NCI-H146 treated with DMSO at 0.1 percent for 48 hours (cell line): ENCODE results near the gene TMPRSS11B.
"Not testable (repeated sequence)": the region's sequence is repeated elsewhere in the genome, so short reads cannot be mapped to it uniquely, and the experiment has no call there.

Experiments
- DNase-seq: peaks from one replicate; lab custom pipeline; 2025; ENCODE audit not compliant: unreplicated experiment; lab: John Stamatoyannopoulos, UW

The TMPRSS11B gene, protein sequence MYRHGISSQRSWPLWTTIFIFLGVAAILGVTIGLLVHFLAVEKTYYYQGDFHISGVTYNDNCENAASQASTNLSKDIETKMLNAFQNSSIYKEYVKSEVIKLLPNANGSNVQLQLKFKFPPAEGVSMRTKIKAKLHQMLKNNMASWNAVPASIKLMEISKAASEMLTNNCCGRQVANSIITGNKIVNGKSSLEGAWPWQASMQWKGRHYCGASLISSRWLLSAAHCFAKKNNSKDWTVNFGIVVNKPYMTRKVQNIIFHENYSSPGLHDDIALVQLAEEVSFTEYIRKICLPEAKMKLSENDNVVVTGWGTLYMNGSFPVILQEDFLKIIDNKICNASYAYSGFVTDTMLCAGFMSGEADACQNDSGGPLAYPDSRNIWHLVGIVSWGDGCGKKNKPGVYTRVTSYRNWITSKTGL

DNA sequence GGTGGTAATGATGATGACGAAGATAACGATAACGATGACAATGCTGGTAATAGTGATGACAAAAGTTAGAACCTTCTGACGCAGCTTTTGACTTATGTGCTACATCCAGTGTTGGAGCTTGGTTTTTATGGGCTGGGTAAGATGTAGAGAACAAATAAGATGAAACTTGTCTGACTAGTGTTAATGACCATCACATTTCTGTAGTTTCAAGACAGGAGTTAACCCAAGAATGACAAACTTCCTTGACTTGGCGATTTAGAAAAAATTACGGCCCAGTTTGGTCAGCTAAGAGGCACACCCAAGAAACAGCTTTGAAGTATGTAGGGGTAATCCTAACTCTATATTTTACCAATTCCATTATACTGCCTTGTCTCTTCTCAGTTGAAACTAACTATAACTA is at the start of gene TMPRSS11B:
TSS of gene TMPRSS11B (minus strand) at position 101 of the 400 bp plus-strand sequence. CDS start 136 bp downstream, outside the sequence.
- no peak for DNase-seq

- DNase-seq = no peak
These were observed 45.8 kb upstream of the TMPRSS11B start for GRCh38 chr4:68291256-68291655.

DNA sequence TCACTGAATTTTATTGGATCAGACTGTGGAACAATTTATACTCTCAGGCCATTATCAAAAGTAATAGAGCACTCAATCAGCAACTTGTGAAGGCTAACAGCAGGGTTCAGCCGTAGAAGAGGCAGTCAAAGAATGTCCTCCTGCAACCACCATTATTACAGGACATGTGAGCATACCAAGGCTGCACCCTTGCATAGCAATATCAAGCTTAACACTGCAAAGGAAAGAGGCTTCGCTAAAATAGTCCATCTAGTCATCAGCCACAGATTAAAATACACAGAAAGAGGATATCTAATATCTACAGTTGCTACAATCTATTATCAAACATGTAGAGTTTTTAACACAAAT is 42.9 kb upstream of the TMPRSS11B start:
- no peak for DNase-seq

DNA sequence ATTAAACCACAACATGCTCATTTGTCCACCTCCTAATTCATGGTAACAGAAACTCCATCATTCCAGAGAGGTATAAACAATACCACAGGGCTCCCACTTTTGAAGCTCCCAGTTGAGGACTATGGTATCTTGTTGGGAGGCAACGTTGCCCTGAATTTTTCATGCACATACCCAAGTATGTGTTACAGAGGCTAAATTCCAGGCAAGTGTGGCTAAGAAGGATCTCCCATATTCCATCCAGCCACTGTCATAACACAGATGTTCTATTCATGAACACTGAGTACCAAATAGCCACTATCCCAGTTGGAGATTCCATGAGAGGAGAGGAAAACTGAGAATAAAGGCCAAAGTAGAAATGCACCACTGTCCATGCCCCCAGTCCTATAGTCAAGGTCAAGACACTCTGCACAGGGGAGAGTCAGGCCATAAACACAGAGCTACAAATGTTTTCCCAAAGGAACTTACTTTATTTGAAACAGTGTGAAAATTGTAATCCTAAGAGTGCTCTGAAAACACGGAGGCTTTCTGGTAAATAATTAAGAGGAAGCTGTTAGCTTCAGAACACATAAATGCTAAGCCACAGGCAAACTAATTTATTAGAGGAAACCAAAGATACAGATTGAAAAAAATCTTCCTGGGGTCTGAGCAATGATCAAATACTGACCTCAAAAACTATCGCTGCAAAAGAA is 42.4 kb upstream of the TMPRSS11B start:
- no peak for DNase-seq

- DNase-seq = no peak
These were observed 38.2 kb upstream of the TMPRSS11B start for GRCh38 chr4:68283714-68284113.

DNA sequence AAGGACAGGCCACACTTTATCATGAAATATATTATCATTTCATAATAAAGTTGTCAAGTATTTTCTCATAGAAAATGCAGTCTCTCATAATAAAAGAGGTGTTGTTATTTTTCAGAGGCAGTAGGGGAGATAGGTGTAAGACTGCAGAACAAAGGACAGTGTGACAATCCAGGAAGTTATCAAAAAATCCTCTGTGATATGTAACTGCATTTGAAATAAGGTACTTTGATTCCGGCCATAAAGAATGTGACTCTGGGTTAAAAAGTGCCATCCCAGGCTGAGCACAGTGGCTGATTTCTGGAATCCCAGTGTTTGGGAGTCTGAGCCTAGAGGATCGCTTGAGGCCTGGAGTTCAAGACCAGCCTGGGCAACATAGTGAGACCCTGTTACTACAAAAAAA is 37.6 kb upstream of the TMPRSS11B start:
- DNase-seq = no peak

DNA sequence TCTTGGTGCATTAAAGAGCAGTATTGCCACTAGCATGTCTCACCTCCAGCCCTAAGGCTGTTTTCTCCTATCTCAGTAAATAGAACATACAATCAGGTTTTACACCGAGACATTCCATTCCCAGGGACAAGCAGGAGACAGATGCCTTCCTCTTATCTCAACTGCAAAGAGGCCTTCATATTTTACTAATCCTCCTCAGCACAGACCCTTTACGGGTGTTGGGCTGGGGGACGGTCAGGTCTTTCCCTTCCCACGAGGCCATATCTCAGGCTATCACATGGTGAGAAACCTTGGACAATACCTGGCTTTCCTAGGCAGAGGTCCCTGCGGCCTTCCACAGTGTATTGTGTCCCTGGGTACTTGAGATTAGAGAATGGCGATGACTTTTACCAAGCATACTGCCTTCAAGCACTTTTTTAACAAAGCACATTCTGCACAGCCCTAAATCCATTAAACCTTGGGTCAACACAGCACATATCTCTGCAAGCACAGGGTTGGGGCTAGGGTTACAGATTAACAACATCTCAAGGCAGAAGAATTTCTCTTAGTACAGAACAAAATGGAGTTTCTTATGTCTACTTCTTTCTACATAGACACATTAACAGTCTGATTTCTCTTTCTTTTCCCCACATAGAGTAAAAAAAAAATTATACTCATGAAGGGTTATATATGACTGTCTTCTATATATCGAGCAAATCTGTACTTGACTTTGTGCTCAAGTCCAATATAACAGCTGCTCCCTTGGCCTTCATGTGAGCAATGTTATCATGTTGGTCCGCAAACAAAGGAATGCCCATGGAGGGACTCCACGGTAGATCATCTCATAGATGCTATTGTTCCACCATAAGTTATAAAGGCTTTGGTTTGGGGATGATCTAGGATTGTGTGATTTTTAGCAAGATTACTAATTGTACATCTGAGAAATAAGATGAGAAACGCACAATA is 36.6 kb upstream of the TMPRSS11B start:
- DNase-seq = not testable (repeated sequence)

DNA sequence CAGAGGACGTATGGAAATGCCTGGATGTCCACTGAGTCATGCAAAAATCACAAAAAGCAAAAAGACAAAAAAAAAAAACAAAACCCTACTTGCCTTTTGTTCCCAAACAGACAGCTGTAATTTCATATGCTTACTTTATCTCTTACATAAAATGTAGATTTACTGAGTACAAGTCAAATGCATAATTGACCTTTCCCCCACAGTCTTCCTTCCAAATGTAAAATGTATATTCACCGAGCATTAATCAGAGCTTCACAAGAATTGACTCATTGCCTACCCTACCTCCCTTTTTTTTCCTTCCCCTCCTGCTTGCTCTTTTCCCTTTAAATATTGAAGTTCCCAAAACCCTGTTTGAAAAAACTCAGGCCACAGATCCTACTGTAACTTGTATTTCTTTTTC is 32.5 kb upstream of the TMPRSS11B start:
- no peak for DNase-seq

DNA sequence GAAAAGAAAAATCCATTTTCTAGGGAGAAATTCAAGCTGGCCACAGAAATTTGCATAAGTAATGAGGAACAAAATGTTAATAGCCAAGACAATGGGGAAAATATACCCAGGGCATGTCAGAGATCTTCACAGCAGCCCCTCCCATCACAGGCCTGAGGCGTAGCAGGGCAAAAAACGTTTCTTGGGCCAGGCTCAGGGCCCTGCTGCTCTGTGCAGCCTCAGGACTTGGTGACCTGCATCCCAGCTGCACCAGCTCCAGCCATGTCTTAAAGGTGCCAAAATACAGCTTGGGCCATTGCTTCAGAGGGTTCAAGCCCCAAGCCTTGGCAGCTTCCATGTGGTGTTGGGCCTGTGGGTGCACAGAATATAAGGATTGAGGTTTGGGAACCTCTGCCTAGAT is 32.1 kb upstream of the TMPRSS11B start:
- no peak for DNase-seq

DNA sequence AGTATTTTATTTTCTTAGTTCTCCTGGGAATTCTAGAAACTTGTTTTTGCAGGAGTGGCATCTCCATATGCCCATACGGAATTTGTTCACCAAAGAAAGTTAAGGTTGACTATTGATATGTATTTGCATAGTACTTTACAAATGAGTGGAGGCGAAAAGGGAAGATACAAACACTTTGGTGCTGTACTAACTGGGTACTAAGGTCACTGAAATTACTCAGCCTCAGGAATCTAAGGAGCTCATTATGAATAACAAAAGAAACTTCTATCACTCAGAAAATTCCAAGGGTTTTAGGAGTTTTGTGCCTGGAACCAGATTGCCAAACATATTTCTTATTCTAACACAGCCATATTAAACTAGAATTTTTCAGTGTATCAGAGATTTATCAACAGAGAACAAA is 27.4 kb upstream of the TMPRSS11B start:
- no peak for DNase-seq

DNA sequence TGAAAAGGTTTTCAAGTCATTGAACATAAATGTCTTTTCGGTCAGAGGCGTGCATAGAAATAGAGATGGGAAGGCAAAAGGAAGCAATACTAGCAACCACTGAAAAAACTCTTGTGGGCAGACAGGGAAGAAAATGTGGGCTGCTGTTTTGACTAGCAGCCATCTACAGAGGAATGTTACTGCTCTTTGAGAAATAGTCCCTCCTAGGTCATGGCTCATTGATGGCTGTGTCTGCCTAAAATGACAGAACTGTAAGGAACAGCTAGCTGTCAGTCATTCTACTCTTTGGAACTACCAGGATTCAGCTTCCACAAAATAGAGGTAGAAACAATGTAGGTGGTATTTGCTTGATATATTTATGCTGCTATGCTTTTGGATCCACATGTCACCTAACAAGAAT is 26.9 kb upstream of the TMPRSS11B start:
- DNase-seq = no peak

- DNase-seq = peak; percentile 64
These were observed 26.4 kb upstream of the TMPRSS11B start for GRCh38 chr4:68271851-68272357.

DNA sequence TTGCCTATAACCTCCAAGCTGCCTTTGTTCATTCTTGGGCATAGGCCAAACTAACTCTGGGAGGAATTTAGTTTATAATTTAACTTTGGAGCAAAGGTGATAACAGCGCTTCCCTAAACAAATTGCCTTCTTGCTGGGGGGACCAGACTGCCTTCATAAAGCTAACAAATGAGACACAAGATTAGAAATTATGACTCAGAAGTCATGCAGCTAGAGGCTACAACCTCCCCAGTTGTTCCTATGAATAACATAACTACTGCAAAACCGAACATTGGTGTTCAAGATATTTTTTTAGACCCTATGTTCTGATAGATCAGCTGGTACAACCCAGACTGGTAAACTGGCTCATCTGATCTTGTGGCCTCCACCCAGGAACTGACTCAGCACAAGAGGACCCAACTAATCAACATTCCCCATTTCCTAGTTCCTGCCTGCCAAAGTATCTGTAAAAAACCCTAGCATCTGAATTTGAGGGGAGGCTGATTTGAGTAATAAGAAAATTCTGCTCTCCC is 22.0 kb upstream of the TMPRSS11B start:
- DNase-seq = no peak

- DNase-seq = no peak
These were observed 19.5 kb upstream of the TMPRSS11B start for GRCh38 chr4:68264875-68265565.

GRCh38 chr4:68259191-68259590 is 13.7 kb upstream of the TMPRSS11B start:
- DNase-seq = no peak

DNA sequence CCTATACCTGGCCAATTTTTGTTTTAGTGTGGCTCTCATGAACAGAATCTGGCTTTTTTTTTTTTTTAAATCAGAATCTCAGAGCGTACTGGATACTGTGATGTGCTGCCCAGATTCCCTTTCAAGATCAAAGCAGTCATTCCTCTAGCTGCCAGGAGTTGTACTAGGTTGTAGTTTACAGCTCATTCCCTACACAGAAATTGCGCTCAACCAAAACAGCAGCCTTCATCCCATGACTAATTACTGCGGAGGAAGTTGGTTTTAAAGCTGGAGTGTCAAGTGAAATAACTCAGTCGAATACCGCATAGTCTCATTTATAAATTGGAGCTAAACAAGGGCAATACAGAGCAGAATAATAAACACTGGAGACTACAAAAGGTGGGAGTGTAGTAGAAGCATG is 12.2 kb upstream of the TMPRSS11B start:
- no peak for DNase-seq

- DNase-seq = no peak
These were observed 10.8 kb upstream of the TMPRSS11B start for GRCh38 chr4:68256284-68256683.

GRCh38 chr4:68250151-68250930 is 4.8 kb upstream of the TMPRSS11B start:
- no peak for DNase-seq

GRCh38 chr4:68249434-68249833 is 3.9 kb upstream of the TMPRSS11B start:
- DNase-seq = no peak

DNA sequence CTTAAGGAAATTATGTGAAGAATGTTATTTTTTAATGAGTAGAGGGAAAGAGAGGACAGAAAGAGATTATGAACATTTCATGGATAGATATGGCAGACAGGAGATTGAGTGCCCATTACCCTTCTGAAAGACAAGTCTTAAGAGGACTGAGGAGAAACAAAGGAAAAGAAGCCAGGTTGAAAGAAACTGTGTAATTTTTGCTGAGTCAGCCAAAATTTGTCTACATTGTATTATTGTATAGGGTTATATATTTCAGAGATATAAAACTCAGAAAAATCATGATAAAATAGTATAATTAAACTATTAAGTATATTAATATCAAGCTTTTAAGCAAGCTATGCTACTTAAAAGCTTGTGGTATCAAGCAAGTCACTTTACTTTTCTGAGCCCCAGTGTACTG is 4.9 kb downstream of the TMPRSS11B start:
- DNase-seq = no peak
